ENCODE measurements around the gene CD46.

CD46 gene

GRCh38 chr1:207801819-207802218, 50.0 kb downstream of the CD46 start:
- H3K4me1 ChIP-seq (ENCODE audit: control insufficient read depth, insufficient read depth, low read length): peaks cover 30% of the 10 kb centered on the region
- no peak overlapping the region for H3K9ac ChIP-seq (ENCODE audit: low read depth, low read length)
- no peaks in the 10 kb centered on the region for H3K9me3 ChIP-seq (replicated peaks; ENCODE audit: low read length)
- no peak overlapping the region for H3K4me3 ChIP-seq (ENCODE audit: low read length)
- no peaks in the 10 kb centered on the region for H3K27me3 ChIP-seq (ENCODE audit: control insufficient read depth, insufficient read depth, low read length)
- H3K4me2 ChIP-seq (ENCODE audit: low read length): no peak overlapping the region
- H3K36me3 ChIP-seq (ENCODE audit: insufficient read depth, low read length): peaks cover 58% of the 10 kb centered on the region

GRCh38 chr1:207803678-207804077, 51.8 kb downstream of the CD46 start:
- Histone ChIP-seq H3K27me3 (ENCODE audit: control insufficient read depth, insufficient read depth, low read length) (no peaks in the 10 kb centered on the region), H3K9me3 (replicated peaks; ENCODE audit: low read length) (no peaks in the 10 kb centered on the region), H3K36me3 (ENCODE audit: insufficient read depth, low read length) (peaks cover 64% of the 10 kb centered on the region), H3K9ac (ENCODE audit: low read depth, low read length) (no peak overlapping the region), H3K4me3 (ENCODE audit: low read length) (no peak overlapping the region), H3K4me2 (ENCODE audit: low read length) (no peak overlapping the region), H3K4me1 (ENCODE audit: control insufficient read depth, insufficient read depth, low read length) (peaks cover 37% of the 10 kb centered on the region)

- Histone ChIP-seq H3K4me1 (ENCODE audit: control insufficient read depth, insufficient read depth, low read length) (peaks cover 39% of the 10 kb centered on the region), H3K9ac (ENCODE audit: low read depth, low read length) (peak overlapping the region; percentile 55), H3K4me3 (ENCODE audit: low read length) (no peak overlapping the region), H3K36me3 (ENCODE audit: insufficient read depth, low read length) (peaks cover 71% of the 10 kb centered on the region), H3K4me2 (ENCODE audit: low read length) (no peak overlapping the region), H3K27me3 (ENCODE audit: control insufficient read depth, insufficient read depth, low read length) (no peaks in the 10 kb centered on the region), H3K9me3 (replicated peaks; ENCODE audit: low read length) (no peaks in the 10 kb centered on the region)
These were observed 53.0 kb downstream of the CD46 start for GRCh38 chr1:207804721-207805468.

GRCh38 chr1:207805841-207806421, 54.1 kb downstream of the CD46 start:
- Histone ChIP-seq H3K27me3 (ENCODE audit: control insufficient read depth, insufficient read depth, low read length) (no peaks in the 10 kb centered on the region), H3K9me3 (replicated peaks; ENCODE audit: low read length) (no peaks in the 10 kb centered on the region), H3K36me3 (ENCODE audit: insufficient read depth, low read length) (peaks cover 62% of the 10 kb centered on the region), H3K4me1 (ENCODE audit: control insufficient read depth, insufficient read depth, low read length) (peaks cover 49% of the 10 kb centered on the region), H3K4me2 (ENCODE audit: low read length) (peak overlapping the region; percentile 61), H3K4me3 (ENCODE audit: low read length) (peak overlapping the region; percentile 22), H3K9ac (ENCODE audit: low read depth, low read length) (peak overlapping the region; percentile 59)

GRCh38 chr1:207806531-207807325, 54.9 kb downstream of the CD46 start:
- H3K4me1 ChIP-seq (ENCODE audit: control insufficient read depth, insufficient read depth, low read length): peaks cover 51% of the 10 kb centered on the region
- H3K9ac ChIP-seq (ENCODE audit: low read depth, low read length): peak overlapping the region; percentile 59
- peaks cover 58% of the 10 kb centered on the region for H3K36me3 ChIP-seq (ENCODE audit: insufficient read depth, low read length)
- H3K4me2 ChIP-seq (ENCODE audit: low read length): peak overlapping the region; percentile 61
- H3K27me3 ChIP-seq (ENCODE audit: control insufficient read depth, insufficient read depth, low read length): no peaks in the 10 kb centered on the region
- H3K4me3 ChIP-seq (ENCODE audit: low read length): peak overlapping the region; percentile 22
- no peaks in the 10 kb centered on the region for H3K9me3 ChIP-seq (replicated peaks; ENCODE audit: low read length)

- Histone ChIP-seq H3K27me3 (ENCODE audit: control insufficient read depth, insufficient read depth, low read length) (no peaks in the 10 kb centered on the region), H3K4me1 (ENCODE audit: control insufficient read depth, insufficient read depth, low read length) (peaks cover 57% of the 10 kb centered on the region), H3K9ac (ENCODE audit: low read depth, low read length) (no peak overlapping the region), H3K9me3 (replicated peaks; ENCODE audit: low read length) (no peaks in the 10 kb centered on the region), H3K36me3 (ENCODE audit: insufficient read depth, low read length) (peaks cover 56% of the 10 kb centered on the region), H3K4me2 (ENCODE audit: low read length) (no peak overlapping the region), H3K4me3 (ENCODE audit: low read length) (no peak overlapping the region)
These were observed 55.5 kb downstream of the CD46 start for GRCh38 chr1:207807326-207807689.

- Histone ChIP-seq H3K27me3 (ENCODE audit: control insufficient read depth, insufficient read depth, low read length) (no peaks in the 10 kb centered on the region), H3K4me1 (ENCODE audit: control insufficient read depth, insufficient read depth, low read length) (peaks cover 60% of the 10 kb centered on the region), H3K4me3 (ENCODE audit: low read length) (no peak overlapping the region), H3K4me2 (ENCODE audit: low read length) (no peak overlapping the region), H3K9me3 (replicated peaks; ENCODE audit: low read length) (no peaks in the 10 kb centered on the region), H3K36me3 (ENCODE audit: insufficient read depth, low read length) (peaks cover 59% of the 10 kb centered on the region), H3K9ac (ENCODE audit: low read depth, low read length) (no peak overlapping the region)
These were observed 56.0 kb downstream of the CD46 start for GRCh38 chr1:207807690-207808321.

GRCh38 chr1:207808322-207808705, 56.5 kb downstream of the CD46 start:
- Histone ChIP-seq H3K36me3 (ENCODE audit: insufficient read depth, low read length) (peaks cover 59% of the 10 kb centered on the region), H3K4me2 (ENCODE audit: low read length) (no peak overlapping the region), H3K4me3 (ENCODE audit: low read length) (no peak overlapping the region), H3K9ac (ENCODE audit: low read depth, low read length) (no peak overlapping the region), H3K9me3 (replicated peaks; ENCODE audit: low read length) (no peaks in the 10 kb centered on the region), H3K4me1 (ENCODE audit: control insufficient read depth, insufficient read depth, low read length) (peaks cover 60% of the 10 kb centered on the region), H3K27me3 (ENCODE audit: control insufficient read depth, insufficient read depth, low read length) (no peaks in the 10 kb centered on the region)

GRCh38 chr1:207808911-207809555, 57.2 kb downstream of the CD46 start:
- no peaks in the 10 kb centered on the region for H3K27me3 ChIP-seq (ENCODE audit: control insufficient read depth, insufficient read depth, low read length)

GRCh38 chr1:207810173-207810572, 58.3 kb downstream of the CD46 start:
- Histone ChIP-seq H3K4me3 (ENCODE audit: low read length) (no peak overlapping the region), H3K9me3 (replicated peaks; ENCODE audit: low read length) (no peaks in the 10 kb centered on the region), H3K9ac (ENCODE audit: low read depth, low read length) (peak overlapping the region; percentile 54), H3K36me3 (ENCODE audit: insufficient read depth, low read length) (peaks cover 61% of the 10 kb centered on the region), H3K4me1 (ENCODE audit: control insufficient read depth, insufficient read depth, low read length) (peaks cover 52% of the 10 kb centered on the region), H3K27me3 (ENCODE audit: control insufficient read depth, insufficient read depth, low read length) (no peaks in the 10 kb centered on the region), H3K4me2 (ENCODE audit: low read length) (no peak overlapping the region)

More at GRCh38 chr1:207808911-207809555, 57.2 kb downstream of the CD46 start:
- H3K4me1 ChIP-seq (ENCODE audit: control insufficient read depth, insufficient read depth, low read length): peaks cover 56% of the 10 kb centered on the region
- no peak overlapping the region for H3K4me3 ChIP-seq (ENCODE audit: low read length)
- peaks cover 59% of the 10 kb centered on the region for H3K36me3 ChIP-seq (ENCODE audit: insufficient read depth, low read length)
- H3K4me2 ChIP-seq (ENCODE audit: low read length): no peak overlapping the region
- H3K9ac ChIP-seq (ENCODE audit: low read depth, low read length): no peak overlapping the region
- no peaks in the 10 kb centered on the region for H3K9me3 ChIP-seq (replicated peaks; ENCODE audit: low read length)
